Skin of body (tissue), 2 donors: ENCODE measurements around the gene USHBP1. TPM values are rescaled to one million over a fixed set of nuclear protein-coding genes. Genes with fewer than 3 reads are reported as not detected.

Experiments
- DNase-seq: peaks from one replicate; lab custom pipeline; 2025; lab: John Stamatoyannopoulos, UW
- total RNA-seq: library from RNA; depleted of rRNA; stranded (reverse); fragments of >200 nt; gene quantifications from one replicate; pipeline ENCODE4 v1.2.3, GENCODE V29; 2014

USHBP1 gene
- total RNA-seq, 1 donor from 2014 or later: 2.0 TPM

DNA sequence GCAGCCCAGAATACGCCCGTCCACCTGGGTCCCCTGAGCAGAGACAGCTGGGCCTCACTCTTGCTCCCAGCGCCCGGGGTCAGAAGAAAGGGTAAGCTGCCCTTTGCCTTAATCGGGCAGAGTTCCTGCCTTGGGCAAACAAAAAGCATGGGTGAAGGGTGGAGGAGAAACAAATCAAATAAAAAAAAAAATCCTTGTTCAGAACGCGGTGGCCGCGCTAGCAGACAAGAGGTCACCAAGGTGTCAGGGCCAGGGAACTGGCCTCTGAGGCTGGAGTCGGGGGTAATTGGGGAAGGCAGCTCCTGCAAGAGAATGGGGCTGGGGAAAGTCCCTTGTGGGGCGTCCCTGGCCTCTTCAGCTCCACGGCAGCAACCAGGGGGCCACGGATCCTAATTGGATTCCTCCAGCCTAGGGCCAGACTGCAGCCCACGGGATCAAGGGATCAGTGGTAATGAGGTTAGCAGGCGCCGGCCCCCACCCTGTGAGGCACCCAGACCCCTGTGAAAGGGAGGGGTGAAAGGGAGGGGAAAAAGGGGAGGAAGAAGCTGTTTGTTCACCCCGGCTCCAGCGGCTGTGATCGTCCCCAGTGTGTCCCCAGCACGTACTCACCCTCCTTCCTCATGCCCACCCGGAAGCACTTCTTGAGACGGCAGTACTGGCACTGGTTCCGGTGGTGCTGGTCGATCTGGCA lies 24.3 kb downstream of the USHBP1 start:
- no peak for DNase-seq

DNA sequence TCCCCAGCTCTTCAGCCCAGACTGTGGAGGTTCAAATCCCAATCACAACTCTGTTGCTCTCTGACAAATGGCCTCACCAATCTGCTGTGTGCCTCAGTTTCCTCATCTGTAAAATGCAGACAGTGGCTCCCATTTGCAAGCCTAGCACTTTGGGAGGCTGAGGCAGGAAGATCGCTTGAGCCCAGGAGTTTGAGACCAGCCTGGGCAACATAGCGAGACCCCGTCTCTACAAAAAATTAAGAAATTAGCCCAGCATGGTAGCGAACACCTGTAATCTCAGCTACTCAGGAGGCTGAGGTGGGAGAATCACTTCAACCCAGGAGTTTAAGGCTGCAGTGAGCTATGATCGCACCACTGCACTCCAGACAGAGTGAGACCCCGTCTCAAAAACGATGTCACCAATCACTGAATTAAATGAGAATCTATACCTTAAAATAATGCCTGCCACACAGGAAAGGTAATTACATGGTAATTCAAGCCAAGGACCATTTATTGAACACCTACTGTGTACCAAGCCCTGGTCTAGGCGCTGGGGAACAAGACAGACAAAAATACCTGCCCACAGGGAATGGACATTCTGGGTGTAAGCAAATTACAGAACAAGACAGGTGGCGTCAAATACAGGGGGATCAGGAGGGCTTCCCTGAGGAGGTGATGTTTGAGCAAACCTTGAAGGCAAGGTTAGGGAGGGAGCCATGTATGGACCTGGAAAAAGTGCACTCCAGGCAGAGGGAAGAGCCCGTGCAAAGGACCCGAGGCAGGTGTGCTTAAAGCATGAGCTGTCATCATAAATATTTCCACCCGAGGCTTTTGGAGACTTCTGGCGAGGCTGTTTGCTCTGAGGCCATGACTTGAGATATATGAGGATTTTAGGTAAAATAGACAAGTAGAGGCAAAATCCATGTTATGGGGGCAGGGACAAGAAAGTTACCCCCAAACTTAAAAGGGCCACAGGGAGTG lies 26.5 kb downstream of the USHBP1 start:
- DNase-seq: no peak

DNA sequence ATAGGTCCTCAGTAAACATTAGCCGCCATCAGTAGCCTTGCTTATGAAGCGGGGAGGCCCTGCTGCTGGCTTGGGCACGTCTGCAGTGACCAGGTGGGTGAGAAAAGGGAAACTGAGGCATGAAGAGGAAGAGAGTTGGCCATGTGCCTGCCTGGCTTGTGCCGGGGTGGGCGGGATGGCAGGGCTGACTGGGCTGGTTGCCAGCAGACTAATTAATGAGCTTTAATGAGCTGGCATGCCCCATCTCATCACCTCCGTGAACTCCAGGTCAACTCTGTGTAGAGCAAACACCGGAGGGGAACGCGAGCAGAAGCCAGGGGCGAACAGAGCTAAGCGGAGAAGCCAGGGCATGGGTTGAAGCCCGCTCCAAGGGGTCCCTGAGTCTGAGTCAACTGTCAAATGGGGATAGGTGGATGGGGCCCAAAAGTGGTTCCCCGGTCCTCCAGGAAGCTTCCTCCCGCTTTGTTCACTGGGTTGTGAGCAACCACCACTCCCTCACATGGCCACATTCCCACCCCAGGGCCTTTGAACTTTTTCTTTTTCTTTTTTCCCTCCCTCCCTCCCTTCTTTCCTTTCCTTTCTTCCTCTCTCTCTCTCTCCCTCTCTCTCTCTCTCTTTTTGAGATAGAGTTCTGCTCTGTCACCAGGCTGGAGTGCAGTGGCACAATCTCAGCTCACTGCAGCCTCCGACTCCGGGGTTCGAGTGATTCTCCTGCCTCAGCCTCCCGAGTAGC lies 27.6 kb downstream of the USHBP1 start:
- no peak for DNase-seq

DNA sequence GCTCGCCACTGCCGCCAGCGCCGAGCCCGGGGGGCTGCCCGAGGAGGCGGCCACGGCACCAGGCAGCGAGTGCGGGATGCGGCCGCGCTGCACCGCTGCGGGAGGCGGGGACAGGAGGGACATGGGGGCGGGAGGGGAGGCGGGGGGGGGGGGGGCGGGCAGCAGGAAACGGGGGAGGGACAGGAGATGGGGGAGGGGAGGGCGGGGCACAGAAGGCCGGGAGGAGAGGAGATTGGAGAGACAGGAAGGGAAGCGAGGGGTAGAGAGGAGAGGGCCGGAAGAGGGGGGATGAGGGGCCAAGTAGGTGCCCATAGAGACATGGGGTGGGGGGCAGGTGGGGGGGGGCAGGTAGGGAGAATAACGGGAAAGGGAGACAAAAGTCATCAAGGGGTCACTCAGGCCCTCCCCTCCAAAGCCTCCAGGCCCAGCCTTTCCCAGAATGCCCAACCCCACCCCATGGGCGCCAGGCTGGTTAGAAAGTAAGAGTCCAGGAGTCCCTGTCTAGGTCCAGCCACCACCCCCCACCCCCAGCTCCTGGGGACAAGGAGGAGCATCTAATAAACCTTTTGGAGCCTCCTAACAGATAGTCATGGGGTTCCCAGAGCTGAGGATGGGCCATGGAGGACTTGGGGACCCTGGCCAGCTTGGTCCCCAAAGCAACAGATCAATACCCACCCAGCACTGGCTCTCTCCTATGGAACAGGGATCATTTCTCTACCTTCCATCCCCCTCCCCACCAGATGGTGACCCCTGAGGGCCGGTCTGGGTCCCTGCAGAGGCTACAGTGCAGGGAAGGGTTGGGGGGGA lies 28.4 kb downstream of the USHBP1 start:
- DNase-seq: no peak

DNA sequence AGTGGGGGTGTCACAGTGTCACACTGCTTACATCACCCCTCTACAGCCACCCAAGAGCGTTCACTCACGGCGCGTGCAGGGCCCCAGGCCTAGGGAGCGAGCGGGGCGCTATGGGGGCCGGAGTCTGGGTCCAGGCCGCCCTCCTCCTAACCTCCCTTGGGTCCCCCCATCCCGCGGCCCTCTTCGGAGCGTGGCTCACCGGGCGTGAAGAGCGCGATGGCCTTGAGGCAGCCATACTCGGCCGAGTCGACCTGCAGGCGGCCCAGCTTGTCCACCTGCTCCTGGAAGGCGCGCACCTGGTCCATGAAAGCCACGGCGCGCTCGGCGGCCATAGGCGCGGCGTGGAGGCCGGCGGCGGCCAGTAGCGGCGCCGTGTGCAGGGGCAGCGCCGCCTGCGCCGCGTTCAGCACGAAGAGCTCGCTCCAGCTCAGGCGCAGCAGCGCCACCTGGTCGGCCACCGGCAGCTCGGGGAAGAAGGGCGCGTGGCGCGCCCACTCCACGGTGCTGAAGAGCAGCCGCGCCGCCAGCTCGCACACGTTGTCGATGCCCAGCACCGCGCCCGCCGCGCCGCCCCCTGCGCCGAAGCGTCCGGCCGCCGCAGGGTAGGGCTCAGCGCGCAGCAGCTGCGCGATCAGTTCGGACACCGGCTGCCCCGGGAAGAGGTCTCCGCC lies 29.1 kb downstream of the USHBP1 start:
- peak; percentile 21 for DNase-seq

DNA sequence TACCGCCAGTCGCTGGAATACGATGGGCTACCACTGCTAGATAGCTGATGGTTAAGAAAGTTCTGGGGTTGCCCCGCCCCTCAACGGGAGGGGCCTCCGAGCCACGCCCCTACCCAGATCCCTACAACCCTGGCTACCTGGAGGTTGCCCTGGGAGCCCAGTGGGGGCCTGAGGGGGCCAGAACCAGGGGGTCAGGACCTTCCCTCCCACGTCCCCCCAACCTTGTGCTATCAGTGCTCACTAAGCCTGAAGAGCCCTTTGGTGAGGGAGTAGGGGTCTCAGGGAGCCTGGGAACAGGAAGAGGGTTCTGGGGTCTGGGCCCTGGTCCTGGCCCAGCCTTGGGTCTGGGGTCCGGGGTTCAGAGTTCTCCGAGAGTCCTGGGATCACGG lies 29.6 kb downstream of the USHBP1 start:
- DNase-seq: no peak

DNA sequence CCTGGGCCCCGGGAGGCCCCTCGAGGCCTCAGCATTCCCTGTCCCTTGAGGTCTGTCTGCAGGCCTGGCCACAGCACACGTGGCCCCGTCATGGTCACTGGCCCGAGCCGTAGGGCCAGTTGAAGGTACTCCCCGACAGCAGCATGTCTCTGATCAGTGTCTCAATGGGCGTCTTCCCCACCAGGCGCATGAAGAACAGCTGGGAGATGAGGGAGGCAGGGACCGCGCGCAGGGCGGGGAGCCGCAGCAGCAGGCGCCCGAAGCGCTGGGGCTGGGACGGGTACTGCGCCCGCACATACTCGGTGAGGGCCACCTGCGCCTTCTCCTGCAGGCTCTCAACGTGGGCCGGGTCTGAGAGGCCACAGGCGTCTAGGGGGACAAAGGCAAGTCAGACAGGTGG lies 32.3 kb downstream of the USHBP1 start:
- DNase-seq: no peak

DNA sequence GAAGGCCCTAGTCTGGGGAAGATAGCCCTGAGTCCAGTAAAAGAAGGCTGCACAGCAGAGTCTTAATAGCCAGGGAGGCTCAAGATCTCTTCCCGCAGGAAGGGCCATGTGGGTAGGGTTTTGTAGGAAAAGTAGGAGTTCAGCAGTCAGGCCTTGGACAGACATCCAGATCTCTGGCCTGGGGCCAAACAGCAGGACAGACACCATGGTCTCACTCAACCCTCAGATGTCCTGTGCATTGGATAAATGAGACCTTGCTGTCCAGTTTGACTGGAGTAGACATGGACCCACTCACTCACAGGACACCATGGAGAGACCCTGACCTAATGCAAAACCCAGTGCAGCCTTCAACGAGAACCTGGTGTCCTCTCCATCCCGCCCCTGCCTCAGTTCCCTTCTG lies 34.7 kb downstream of the USHBP1 start:
- no peak for DNase-seq

DNA sequence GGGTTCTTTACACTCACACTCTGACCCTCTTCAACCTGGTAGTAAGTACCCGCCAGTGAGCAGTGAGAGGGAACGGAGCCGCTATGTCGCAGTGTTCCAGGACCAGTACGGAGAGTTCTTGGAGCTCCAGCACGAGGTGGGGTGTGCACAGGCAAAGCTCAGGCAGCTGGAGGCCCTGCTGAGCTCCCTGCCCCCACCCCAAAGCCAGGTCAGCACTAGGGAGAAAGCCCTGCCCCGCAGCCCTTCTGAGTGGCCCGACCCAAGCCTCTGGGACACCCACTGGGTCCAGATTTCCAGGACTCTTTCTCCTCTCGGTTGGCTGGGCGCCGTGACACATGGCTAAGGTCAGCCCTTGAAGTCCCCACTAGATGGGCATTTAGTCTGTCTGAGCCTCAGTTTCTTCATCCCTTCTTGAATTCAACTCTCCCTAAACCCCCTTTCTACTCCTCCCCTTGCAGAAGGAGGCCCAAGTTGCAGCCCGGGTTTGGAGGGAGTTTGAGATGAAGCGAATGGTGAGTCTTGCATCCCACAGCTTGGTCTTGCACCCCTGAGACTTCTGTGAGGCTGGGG lies 36.7 kb downstream of the USHBP1 start:
- DNase-seq: no peak

DNA sequence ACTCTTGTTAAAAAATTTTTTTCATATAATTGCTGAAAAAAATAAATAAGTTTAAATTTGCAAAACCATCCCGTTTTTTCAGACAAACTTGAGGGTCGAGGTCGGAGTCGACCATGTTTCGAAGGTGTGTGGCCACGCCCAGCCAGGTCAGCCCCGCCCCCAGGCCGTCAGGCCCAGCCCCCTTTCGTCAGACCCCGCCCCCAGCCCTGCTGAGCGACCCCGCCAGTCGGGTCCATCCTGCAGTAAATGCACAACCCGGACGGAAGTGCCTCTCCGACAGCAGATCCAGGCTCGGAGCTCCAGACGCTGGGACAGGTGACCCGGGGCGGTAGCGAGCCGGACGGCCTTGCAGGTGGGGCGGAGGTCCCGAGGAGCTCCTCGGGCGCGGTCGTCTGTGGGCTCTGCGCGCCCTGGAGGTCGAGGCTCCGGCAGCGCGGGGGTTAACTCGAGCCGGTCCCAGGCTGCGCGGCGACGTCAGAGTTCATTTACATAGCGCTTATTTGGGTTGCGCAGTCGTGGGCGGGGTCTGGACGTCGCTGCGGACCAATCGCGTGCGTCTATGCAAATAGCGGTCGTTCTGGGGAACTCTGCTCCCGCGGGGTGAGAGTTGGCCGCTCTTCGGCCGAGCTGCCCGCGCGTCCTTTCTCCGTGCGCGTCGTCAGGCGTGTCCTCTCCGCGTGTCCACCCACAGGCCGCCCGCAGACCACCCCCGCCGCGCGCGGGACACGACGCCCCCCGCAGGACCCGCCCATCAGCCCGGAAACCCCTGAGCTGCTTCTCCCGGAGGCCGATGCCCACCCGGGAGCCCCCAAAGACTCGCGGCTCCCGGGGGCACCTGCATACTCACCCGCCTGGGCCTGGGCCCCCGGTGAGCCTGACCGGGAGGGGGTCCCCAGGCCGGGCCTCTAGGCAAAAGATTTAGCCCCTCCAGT lies 38.3 kb downstream of the USHBP1 start, which contains the start of gene OCEL1:
TSS of gene OCEL1 (plus strand) at position 225 of the 932 bp plus-strand sequence. CDS start at position 247, 22 bp downstream.
- DNase-seq: peak; percentile 96

DNA sequence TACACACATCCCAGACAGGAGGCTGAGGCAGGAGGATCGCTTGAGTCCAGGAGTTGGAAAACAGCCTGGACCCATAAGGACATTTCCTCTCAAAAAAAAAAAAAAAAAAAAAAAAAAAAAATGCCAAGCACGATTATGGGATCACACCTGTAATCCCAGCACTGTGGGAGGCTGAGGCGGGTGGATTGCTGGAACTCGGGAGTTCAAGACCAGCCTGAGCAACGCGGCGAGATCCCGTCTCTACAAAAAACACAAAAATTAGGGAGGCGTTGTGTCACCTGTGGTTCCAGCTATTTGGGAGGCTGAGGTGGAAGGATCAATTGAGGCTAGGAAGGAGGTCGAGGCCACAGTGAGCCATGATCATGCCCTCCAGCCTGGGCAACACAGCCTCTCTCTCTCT lies 39.5 kb downstream of the USHBP1 start:
- no peak for DNase-seq

DNA sequence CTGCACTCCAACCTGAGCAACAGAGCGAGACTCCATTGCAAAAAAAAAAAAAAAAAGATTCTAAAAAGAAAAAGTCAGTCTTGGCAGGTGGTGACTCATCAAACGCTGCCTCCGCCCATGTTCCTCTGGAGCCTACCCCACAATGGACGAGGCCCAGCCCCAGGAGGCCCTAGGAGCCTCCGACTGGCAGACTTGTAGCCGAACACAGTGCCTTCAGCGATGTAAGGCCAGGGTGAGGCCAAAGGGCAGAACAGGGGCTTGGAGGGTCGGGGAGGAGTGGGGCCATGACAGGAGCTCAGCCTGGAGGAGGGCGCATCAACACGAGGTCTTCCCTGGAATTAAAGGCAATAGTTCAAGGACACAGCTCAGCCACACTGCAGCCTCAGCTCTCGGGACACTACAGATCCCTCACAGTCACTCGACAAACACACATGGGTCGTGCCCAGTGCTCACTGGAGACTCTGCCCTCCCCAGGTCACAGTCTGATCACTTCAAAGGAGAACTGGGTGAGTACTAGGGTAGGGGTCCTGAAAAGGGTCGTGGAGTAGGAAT lies 44.3 kb downstream of the USHBP1 start:
- DNase-seq: no peak

DNA sequence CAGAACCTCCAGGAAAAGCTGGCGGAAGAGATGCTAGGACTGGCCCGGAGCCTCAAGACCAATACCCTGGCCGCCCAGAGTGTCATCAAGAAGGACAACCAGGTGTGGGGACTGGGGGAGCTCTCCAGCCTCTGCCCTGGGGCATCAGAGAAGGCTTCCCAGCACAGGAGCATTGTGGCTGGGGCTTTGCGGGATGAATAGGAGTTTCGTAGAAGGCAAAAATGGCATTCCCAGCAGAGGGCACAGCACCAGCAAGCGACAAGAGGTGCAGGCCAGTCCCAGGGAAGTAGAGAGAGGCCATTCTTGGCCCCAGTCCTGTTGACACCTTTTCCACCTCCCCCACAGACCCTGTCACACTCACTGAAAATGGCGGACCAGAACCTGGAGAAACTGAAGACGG lies 45.3 kb downstream of the USHBP1 start:
- no peak for DNase-seq

DNA sequence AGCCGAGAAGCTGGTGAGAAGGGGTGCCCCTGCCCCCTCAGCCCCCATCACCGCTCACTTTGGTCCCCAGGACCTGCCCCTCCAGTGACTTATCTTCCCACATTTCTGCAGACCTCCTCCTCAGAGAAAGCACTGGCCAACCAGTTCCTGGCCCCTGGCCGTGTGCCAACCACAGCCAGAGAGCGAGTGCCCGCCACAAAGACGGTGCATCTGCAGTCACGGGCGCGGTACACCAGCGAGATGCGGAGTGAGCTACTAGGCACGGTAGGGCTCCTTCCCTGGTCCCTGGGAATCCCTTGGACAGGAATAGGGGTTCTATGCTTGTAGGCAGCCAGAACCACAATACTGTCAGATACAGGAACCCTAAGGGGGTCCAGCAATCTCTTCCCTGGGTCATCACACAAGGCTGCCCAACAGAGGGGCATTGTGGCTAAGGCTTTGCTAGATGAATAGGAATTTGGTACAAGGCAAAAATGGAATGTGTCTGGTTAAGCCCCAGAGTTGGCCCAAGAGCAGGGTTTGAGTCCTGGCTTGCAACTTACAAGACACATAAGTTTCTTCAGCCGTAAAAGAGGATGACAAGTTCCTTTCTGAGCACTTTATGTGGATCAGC lies 48.4 kb downstream of the USHBP1 start:
- DNase-seq: no peak

DNA sequence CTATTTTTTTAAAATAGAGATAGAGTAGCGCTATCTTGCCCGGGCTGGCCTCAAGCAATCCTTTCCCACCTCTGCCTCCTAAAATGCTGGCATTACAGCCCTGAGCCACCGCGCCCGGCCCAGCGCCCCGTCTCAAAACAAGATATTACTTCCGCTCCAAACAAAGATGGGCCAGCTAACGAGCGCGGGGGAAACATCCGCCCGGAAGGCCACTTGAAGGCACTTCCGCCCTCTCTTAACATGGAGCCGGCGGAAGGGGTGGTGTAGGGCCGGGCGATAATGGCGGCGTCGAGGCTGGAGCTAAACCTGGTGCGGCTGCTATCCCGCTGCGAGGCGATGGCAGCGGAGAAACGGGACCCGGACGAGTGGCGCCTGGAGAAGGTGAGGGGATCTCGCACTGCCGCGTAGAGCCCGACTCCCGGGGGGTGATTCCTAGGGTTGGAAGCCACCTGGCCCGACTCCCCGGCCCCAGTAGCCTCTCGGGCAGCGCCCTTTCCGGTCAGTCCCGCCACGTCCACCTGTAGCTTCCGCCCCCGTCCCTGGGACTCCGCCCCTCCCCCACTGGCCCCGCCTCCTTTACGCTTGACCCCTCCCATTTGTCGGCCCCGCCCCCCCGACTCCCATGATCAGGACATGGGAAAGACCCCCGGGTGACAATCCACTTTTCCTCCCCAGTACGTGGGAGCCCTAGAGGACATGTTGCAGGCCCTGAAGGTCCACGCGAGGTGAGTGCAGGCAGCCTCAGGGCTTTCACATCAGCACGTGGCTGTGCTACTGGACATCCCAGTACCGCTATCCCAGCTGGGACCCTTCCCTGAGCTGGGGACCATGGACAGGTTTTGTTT lies 49.2 kb downstream of the USHBP1 start, which contains the start of gene USE1:
TSS of gene USE1 (plus strand) at position 231 of the 845 bp plus-strand sequence. CDS start at position 280, 49 bp downstream.
- DNase-seq: peak; percentile 92

DNA sequence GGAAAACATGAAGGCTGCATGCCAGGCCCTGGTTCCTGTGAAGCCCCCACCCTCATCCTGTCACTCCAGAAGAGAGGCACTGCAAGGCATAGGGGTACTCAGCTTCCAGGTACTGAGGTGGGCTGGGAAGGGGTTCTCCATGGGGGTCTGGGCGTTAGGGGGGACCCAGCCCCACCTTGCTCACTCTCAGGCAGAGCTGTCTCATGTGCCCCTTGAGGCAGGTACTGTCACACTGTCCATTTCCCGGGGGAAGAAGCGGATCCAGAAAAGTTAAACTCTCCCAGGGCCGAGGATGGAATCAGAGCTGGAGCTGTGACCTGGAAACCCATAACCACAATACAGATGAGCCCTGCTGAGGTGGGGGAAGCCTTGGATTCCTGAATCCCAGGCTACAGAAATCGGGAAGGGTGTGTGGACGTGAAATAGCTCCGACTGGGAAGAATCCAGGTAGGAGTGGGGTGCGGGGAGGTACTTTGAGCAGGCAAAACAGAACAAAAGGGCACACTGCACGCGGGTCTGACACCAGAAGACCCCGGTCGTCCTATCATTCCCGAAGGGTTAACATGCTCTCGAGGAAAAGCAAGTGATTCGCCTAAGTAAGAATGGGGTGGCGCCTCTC lies 49.9 kb downstream of the USHBP1 start:
- no peak for DNase-seq

DNA sequence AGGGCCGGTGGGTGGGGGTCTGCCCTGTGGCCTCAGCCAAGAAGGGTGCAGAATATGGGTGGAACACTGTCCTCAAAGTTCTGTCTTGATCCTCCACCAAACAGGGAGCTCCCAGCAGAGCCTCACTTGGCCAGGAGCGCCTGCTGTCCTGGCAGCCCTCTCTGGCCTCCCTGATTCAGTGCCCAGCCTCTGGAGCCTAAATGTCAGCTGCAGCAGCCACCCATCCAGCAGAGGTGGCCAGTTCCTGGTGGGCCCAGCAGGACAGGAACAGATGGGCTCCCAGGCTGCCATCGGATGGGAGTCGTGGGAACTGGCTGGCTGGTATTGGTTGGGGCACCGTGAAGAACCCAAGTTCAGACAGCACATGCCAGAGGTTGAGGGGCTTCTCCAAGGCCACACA lies 51.2 kb downstream of the USHBP1 start:
- DNase-seq: no peak
